Activated CD4-positive, alpha-beta T cell treated with anti-CD3 and anti-CD28 coated beads, Interleukin-2, amount 10 ng/mL, durations not matched to agents 7 days and 5 days (primary cell): ENCODE measurements around the gene FXYD2. TPM values are rescaled to one million over a fixed set of nuclear protein-coding genes. Genes with fewer than 3 reads are reported as not detected.
"Not testable (repeated sequence)": the region's sequence is repeated elsewhere in the genome, so short reads cannot be mapped to it uniquely, and the experiment has no call there.

Experiments
- CTCF ChIA-PET: fragments of 350-600 bp; sonication (Branson Sonifier 250); formaldehyde crosslinking; loops from one replicate; lab custom pipeline; 2021; ENCODE audit warnings: antibody characterized with exemption; lab: Charles Lee
- POLR2A ChIA-PET: fragments of 350-600 bp; sonication (Branson Sonifier 250); formaldehyde crosslinking; loops from one replicate; lab custom pipeline; 2021; ENCODE audit warnings: antibody characterized with exemption; lab: Charles Lee
- DNase-seq: peaks from one replicate; pipeline ENCODE4 v3.0.0-alpha.2; 2020
- H3K27ac Mint-ChIP-seq: one replicate; pipeline ENCODE4 v1.8.0; 2021; ENCODE audit warnings: mild to moderate bottlenecking, moderate library complexity, mixed read lengths
- H3K27me3 Mint-ChIP-seq: one replicate; pipeline ENCODE4 v1.8.0; 2021; ENCODE audit warnings: mixed read lengths
- H3K36me3 Mint-ChIP-seq: one replicate; pipeline ENCODE4 v1.8.0; 2021; ENCODE audit warnings: low read depth, mixed read lengths
- H3K4me1 Mint-ChIP-seq: one replicate; pipeline ENCODE4 v1.8.0; 2021; ENCODE audit warnings: mixed read lengths
- H3K4me3 Mint-ChIP-seq: one replicate; pipeline ENCODE4 v1.8.0; 2021; ENCODE audit warnings: mild to moderate bottlenecking, moderate library complexity, mixed read lengths
- H3K9me3 Mint-ChIP-seq: one replicate; pipeline ENCODE4 v1.8.0; 2021; ENCODE audit warnings: mixed read lengths
- total RNA-seq, 2 experiments: library from RNA; stranded (reverse); gene quantifications; one replicate each; pipeline ENCODE4 v1.2.3, GENCODE V29; 2021

FXYD2 gene
- total RNA-seq, 2 experiments from 2014 or later: 0.97 to 1.3 TPM

GRCh38 chr11:117810056-117810451 lies 14.5 kb downstream of the FXYD2 start:
- H3K27me3 Mint-ChIP-seq, DNase-seq, H3K9me3 Mint-ChIP-seq, POLR2A ChIA-PET, H3K4me3 Mint-ChIP-seq, H3K27ac Mint-ChIP-seq, H3K36me3 Mint-ChIP-seq: not testable (repeated sequence)
- CTCF ChIA-PET: interaction anchor here (1.4 to 4.7 kb wide), 7 partner anchors 7 to 243 kb away, joined by 4 to 73 read pairs (median 17); partner anchors contain the start of gene FXYD2
- peaks cover 34% of the 10 kb centered on the region for H3K4me1 Mint-ChIP-seq

- H3K4me3 Mint-ChIP-seq: no peak overlapping the region
Observed at GRCh38 chr11:117809236-117810055, 15.1 kb downstream of the FXYD2 start.

GRCh38 chr11:117808784-117809183 lies 15.8 kb downstream of the FXYD2 start:
- no peaks in the 10 kb centered on the region for H3K36me3 Mint-ChIP-seq
- H3K4me3 Mint-ChIP-seq: no peak overlapping the region
- POLR2A ChIA-PET: no interaction called here

More at GRCh38 chr11:117809236-117810055, 15.1 kb downstream of the FXYD2 start:
- Mint-ChIP-seq H3K9me3 (no peaks in the 10 kb centered on the region), H3K27ac (no peak overlapping the region), H3K27me3 (peaks cover 10% of the 10 kb centered on the region), H3K4me1 (peaks cover 28% of the 10 kb centered on the region), H3K36me3 (no peaks in the 10 kb centered on the region)
- peak; percentile 56 for DNase-seq
- ChIA-PET POLR2A (no interaction called here), CTCF (interaction anchor here (0.5 to 4.7 kb wide), 15 partner anchors 8 to 955 kb away, joined by 3 to 73 read pairs (median 9); partner anchors contain the start of gene FXYD2)

GRCh38 chr11:117807482-117808327 lies 16.8 kb downstream of the FXYD2 start:
- ChIA-PET POLR2A (no interaction called here), CTCF (interaction anchor here (0.8 to 4.7 kb wide), 39 partner anchors 9 to 1553 kb away, joined by 3 to 73 read pairs (median 4); partner anchors contain the start of genes DSCAML1, FXYD2 and IL10RA)
- H3K9me3 Mint-ChIP-seq: no peaks in the 10 kb centered on the region
- peaks cover 10% of the 10 kb centered on the region for H3K27me3 Mint-ChIP-seq
- H3K4me1 Mint-ChIP-seq: peaks cover 18% of the 10 kb centered on the region
- no peak overlapping the region for H3K27ac Mint-ChIP-seq
- no peak overlapping the region for H3K4me3 Mint-ChIP-seq
- H3K36me3 Mint-ChIP-seq: no peaks in the 10 kb centered on the region
- DNase-seq: peak; percentile 80

More at GRCh38 chr11:117808784-117809183, 15.8 kb downstream of the FXYD2 start:
- Mint-ChIP-seq H3K4me1 (peaks cover 22% of the 10 kb centered on the region), H3K9me3 (no peaks in the 10 kb centered on the region), H3K27ac (no peak overlapping the region), H3K27me3 (peaks cover 10% of the 10 kb centered on the region)
- CTCF ChIA-PET: interaction anchor here (0.5 to 4.7 kb wide), 17 partner anchors 8 to 954 kb away, joined by 3 to 73 read pairs (median 10); partner anchors contain the start of genes DSCAML1 and FXYD2
- no peak for DNase-seq

- Mint-ChIP-seq H3K9me3 (no peaks in the 10 kb centered on the region), H3K27me3 (peaks cover 12% of the 10 kb centered on the region), H3K4me1 (peaks cover 18% of the 10 kb centered on the region), H3K4me3 (no peak overlapping the region), H3K27ac (no peak overlapping the region), H3K36me3 (no peaks in the 10 kb centered on the region)
- CTCF ChIA-PET: interaction anchor here (1.0 to 4.7 kb wide), 31 partner anchors 9 to 1554 kb away, joined by 3 to 73 read pairs (median 4); partner anchors contain the start of genes DSCAML1, FXYD2 and IL10RA
- POLR2A ChIA-PET: no interaction called here
- DNase-seq: no peak
Observed at GRCh38 chr11:117806846-117807245, 17.7 kb downstream of the FXYD2 start.

GRCh38 chr11:117805045-117805444 lies 19.5 kb downstream of the FXYD2 start:
- Mint-ChIP-seq H3K4me3 (no peak overlapping the region), H3K4me1 (peaks cover 18% of the 10 kb centered on the region), H3K9me3 (no peaks in the 10 kb centered on the region), H3K27ac (no peak overlapping the region), H3K36me3 (no peaks in the 10 kb centered on the region), H3K27me3 (peaks cover 21% of the 10 kb centered on the region)
- ChIA-PET POLR2A (no interaction called here), CTCF (interaction anchor here (1.3 to 2.5 kb wide), 5 partner anchors 12 to 379 kb away, joined by 4 to 8 read pairs (median 5); no protein-coding TSS in a partner anchor)
- DNase-seq: no peak

GRCh38 chr11:117803896-117804295 lies 20.6 kb downstream of the FXYD2 start:
- ChIA-PET POLR2A (no interaction called here), CTCF (interaction anchor here (1.3 to 2.5 kb wide), 4 partner anchors 13 to 378 kb away, joined by 4 to 8 read pairs (median 5); no protein-coding TSS in a partner anchor)
- no peak overlapping the region for H3K4me3 Mint-ChIP-seq
- no peaks in the 10 kb centered on the region for H3K9me3 Mint-ChIP-seq
- no peak overlapping the region for H3K27ac Mint-ChIP-seq
- H3K36me3 Mint-ChIP-seq: no peaks in the 10 kb centered on the region
- H3K27me3 Mint-ChIP-seq: peaks cover 26% of the 10 kb centered on the region
- H3K4me1 Mint-ChIP-seq: peaks cover 7% of the 10 kb centered on the region
- DNase-seq: no peak

GRCh38 chr11:117799634-117800033 lies 24.9 kb downstream of the FXYD2 start:
- POLR2A ChIA-PET: no interaction called here
- Mint-ChIP-seq H3K4me1 (peaks cover 4% of the 10 kb centered on the region), H3K27ac (no peak overlapping the region), H3K9me3 (no peaks in the 10 kb centered on the region), H3K27me3 (peaks cover 54% of the 10 kb centered on the region), H3K4me3 (no peak overlapping the region), H3K36me3 (peaks cover 2% of the 10 kb centered on the region)
- CTCF ChIA-PET: interaction anchor here (1.2 to 1.6 kb wide), 2 partner anchors 8 to 17 kb away, joined by 3 to 4 read pairs; no protein-coding TSS in a partner anchor
- no peak for DNase-seq

GRCh38 chr11:117796872-117797529 lies 27.5 kb downstream of the FXYD2 start, which contains the start of gene DSCAML1:
Gene DSCAML1 (minus strand): TSS chr11:117797216. CDS start chr11:117797079, 137 bp downstream.
- ChIA-PET CTCF (interaction anchor here (1.2 to 1.3 kb wide), 2 partner anchors 10 to 20 kb away, joined by 3 to 10 read pairs; no protein-coding TSS in a partner anchor), POLR2A (no interaction called here)
- Mint-ChIP-seq H3K4me1 (peaks cover 4% of the 10 kb centered on the region), H3K36me3 (peaks cover 2% of the 10 kb centered on the region), H3K9me3 (no peaks in the 10 kb centered on the region), H3K4me3 (peak within 1 kb of the TSS; percentile 29), H3K27me3 (peaks cover 71% of the 10 kb centered on the region), H3K27ac (no peak within 1 kb of the TSS)
- peak; percentile 27 for DNase-seq

- Mint-ChIP-seq H3K9me3 (no peaks in the 10 kb centered on the region), H3K4me1 (peaks cover 4% of the 10 kb centered on the region), H3K27ac (no peak overlapping the region), H3K27me3 (peaks cover 68% of the 10 kb centered on the region), H3K4me3 (no peak overlapping the region), H3K36me3 (peaks cover 2% of the 10 kb centered on the region)
- ChIA-PET POLR2A (no interaction called here), CTCF (no interaction called here)
- DNase-seq: no peak
Observed at GRCh38 chr11:117796456-117796871, 28.1 kb downstream of the FXYD2 start.

- DNase-seq: no peak
- Mint-ChIP-seq H3K27ac (no peak overlapping the region), H3K27me3 (peaks cover 68% of the 10 kb centered on the region), H3K4me1 (peaks cover 4% of the 10 kb centered on the region), H3K36me3 (peaks cover 2% of the 10 kb centered on the region), H3K4me3 (no peak overlapping the region), H3K9me3 (no peaks in the 10 kb centered on the region)
- ChIA-PET CTCF (no interaction called here), POLR2A (no interaction called here)
Observed at GRCh38 chr11:117795638-117796455, 28.7 kb downstream of the FXYD2 start.
